ENCODE data around the gene UBXN7.
"Not testable (repeated sequence)": the region's sequence is repeated elsewhere in the genome, so short reads cannot be mapped to it uniquely, and the experiment has no call there.

UBXN7 gene

GRCh38 chr3:196414469-196414868 lies 17.8 kb downstream of the UBXN7 start:
- DNase-seq (ENCODE audit: low read depth), result no peak

GRCh38 chr3:196412704-196413103 lies 19.5 kb downstream of the UBXN7 start:
- DNase-seq (ENCODE audit: low read depth), result no peak

- DNase-seq (ENCODE audit: low read depth), result no peak
Measured at GRCh38 chr3:196409409-196409808, 22.8 kb downstream of the UBXN7 start.

GRCh38 chr3:196408565-196409300 lies 23.5 kb downstream of the UBXN7 start:
- DNase-seq (ENCODE audit: low read depth), result no peak

- DNase-seq (ENCODE audit: low read depth), result no peak
Measured at GRCh38 chr3:196406811-196407470, 25.3 kb downstream of the UBXN7 start.

- no peak for DNase-seq (ENCODE audit: low read depth)
Measured at GRCh38 chr3:196400331-196400730, 31.9 kb downstream of the UBXN7 start.

GRCh38 chr3:196399485-196399945 lies 32.7 kb downstream of the UBXN7 start:
- DNase-seq (ENCODE audit: low read depth), result no peak

GRCh38 chr3:196398782-196399181 lies 33.4 kb downstream of the UBXN7 start:
- DNase-seq (ENCODE audit: low read depth), result no peak

- DNase-seq (ENCODE audit: low read depth), result no peak
Measured at GRCh38 chr3:196397941-196398340, 34.3 kb downstream of the UBXN7 start.

GRCh38 chr3:196390116-196390515 lies 42.1 kb downstream of the UBXN7 start:
- DNase-seq (ENCODE audit: low read depth), result no peak

- DNase-seq (ENCODE audit: low read depth), result no peak
Measured at GRCh38 chr3:196388956-196389355, 43.3 kb downstream of the UBXN7 start.

- DNase-seq (ENCODE audit: low read depth), result not testable (repeated sequence)
Measured at GRCh38 chr3:196387941-196388340, 44.3 kb downstream of the UBXN7 start.

- not testable (repeated sequence) for DNase-seq (ENCODE audit: low read depth)
Measured at GRCh38 chr3:196386797-196387196, 45.4 kb downstream of the UBXN7 start.

GRCh38 chr3:196386034-196386433 lies 46.2 kb downstream of the UBXN7 start:
- DNase-seq (ENCODE audit: low read depth), result not testable (repeated sequence)

- not testable (repeated sequence) for DNase-seq (ENCODE audit: low read depth)
Measured at GRCh38 chr3:196385446-196385845, 46.8 kb downstream of the UBXN7 start.

- DNase-seq (ENCODE audit: low read depth), result no peak
Measured at GRCh38 chr3:196378146-196378841, 53.9 kb downstream of the UBXN7 start.

GRCh38 chr3:196377321-196377720 lies 54.9 kb downstream of the UBXN7 start:
- no peak for DNase-seq (ENCODE audit: low read depth)

- DNase-seq (ENCODE audit: low read depth), result no peak
Measured at GRCh38 chr3:196365736-196366135, 66.5 kb downstream of the UBXN7 start.

- DNase-seq (ENCODE audit: low read depth), result no peak
Measured at GRCh38 chr3:196360586-196360985, 71.6 kb downstream of the UBXN7 start.

GRCh38 chr3:196358540-196358939 lies 73.7 kb downstream of the UBXN7 start:
- not testable (repeated sequence) for DNase-seq (ENCODE audit: low read depth)

- no peak for DNase-seq (ENCODE audit: low read depth)
Measured at GRCh38 chr3:196357905-196358304, 74.3 kb downstream of the UBXN7 start.

- no peak for DNase-seq (ENCODE audit: low read depth)
Measured at GRCh38 chr3:196356556-196356955, 75.7 kb downstream of the UBXN7 start.

GRCh38 chr3:196355668-196356067 lies 76.6 kb downstream of the UBXN7 start:
- no peak for DNase-seq (ENCODE audit: low read depth)
